Stimulated activated CD4-positive, alpha-beta T cell treated with anti-CD3 and anti-CD28 coated beads, Interleukin-1b, Interleukin-23, amount 100 ng/mL, for 4 hours (primary cell): ENCODE data around the gene MTNR1A.

ENCODE experiments used
- DNase-seq, 2 donors: peaks; one replicate each; pipeline ENCODE4 v3.0.0-alpha.2; 2020; ENCODE audit warnings: low read depth in 2 of 2

MTNR1A gene

DNA sequence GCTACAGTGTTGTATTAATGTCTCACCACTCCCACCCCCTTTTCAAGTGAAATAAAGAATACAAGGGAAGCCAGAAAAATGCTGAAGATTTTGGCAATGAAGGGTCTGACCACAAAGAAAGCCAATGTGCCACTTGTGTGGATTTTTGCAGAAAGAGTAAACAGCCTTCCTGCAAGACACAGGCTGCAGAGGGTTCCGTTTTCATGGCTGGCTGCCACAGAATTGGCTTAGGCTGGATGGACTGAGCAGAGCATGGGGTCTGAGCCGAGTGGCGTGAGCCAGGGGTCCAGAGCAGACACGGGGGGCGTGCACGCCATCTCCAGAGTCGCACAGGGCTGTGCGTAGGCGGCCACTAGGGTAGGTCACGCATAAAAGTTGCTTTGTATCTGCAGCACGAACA is 69.2 kb downstream of the MTNR1A start:
- DNase-seq, result no peak

GRCh38 chr4:186485561-186486062 is 69.8 kb downstream of the MTNR1A start:
- DNase-seq, result no peak

DNA sequence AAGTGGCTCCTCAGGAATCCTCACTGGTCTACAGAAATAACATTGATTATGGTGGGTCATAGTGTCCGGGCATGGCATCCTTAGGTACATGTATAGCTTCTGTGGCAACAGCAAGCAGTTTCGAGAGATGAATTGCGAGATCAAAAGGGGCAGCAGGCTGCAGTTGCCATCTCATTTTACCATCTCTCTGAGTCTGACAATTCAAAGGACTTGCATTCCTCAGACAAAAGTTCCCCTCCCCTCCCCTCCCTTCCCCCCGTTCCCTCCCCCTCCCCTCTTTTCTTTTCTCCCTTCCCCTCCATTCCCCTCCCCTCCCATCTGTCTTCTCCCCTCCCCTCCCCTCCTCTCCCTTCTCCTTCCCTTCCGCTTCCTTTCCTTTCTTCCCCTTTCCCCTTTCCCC is 70.2 kb downstream of the MTNR1A start:
- no peak for DNase-seq

DNA sequence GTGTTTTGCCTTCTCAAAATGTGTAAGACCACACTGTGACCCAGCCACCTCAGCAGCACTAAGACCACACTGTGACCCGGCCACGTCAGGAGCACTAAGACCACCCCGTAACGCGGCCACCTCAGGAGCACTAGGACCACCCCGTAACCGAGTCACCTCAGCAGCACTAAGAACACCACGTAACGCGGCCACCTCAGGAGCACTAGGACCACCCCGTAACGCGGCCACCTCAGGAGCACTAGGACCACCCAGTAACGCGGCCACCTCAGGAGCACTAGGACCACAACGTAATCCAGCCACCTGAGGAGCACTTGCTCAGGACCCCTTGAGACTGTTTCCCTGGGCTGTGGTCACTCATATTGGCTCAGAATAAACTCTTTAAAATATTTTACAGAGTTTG is 71.7 kb downstream of the MTNR1A start:
- no peak for DNase-seq
